ENCODE data around the gene POLA2. TPM values are rescaled to one million over a fixed set of nuclear protein-coding genes. Genes with fewer than 3 reads are reported as not detected.

The POLA2 gene
- total RNA-seq, 1 experiment from 2014 or later, result 39.0 TPM

DNA sequence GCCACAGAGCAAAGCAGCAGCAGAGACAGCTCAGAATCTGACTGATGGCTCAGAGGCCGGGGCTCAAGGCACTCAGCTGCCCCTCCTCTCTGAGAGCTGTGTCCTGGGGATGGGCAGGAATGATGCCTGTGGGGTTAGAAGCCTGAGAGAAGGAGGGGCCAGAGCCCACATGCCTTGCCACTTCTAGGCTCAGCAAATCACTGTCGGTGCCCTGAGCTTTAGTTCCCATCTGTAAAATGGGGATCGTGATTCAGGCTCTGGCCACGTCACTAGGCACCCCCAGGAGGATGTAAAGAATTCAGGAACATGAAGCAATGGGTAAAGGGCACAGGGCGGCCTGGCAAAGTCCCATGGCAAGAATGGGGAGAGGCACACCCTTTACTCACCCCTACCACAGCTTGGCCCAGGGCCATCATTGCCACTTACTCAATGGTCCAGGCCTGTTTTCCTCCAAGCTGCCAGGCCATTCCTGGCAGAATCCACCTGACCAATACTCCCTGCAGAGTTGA lies 49.5 kb downstream of the POLA2 start:
- Histone ChIP-seq H3K4me3 (ENCODE audit: low read depth in 2 of 2, low read length in 2 of 2) (no peak overlapping the region), H3K4me1 (ENCODE audit: control insufficient read depth, insufficient read depth, low read length) (peaks cover 12% of the 10 kb centered on the region), H3K9me3 (ENCODE audit: control insufficient read depth, insufficient read depth, low read depth, low read length) (no peaks in the 10 kb centered on the region), H3K36me3 (ENCODE audit: control insufficient read depth, insufficient read depth, low read length) (no peaks in the 10 kb centered on the region; the same call in 1 of the 2 replicates), H3K27me3 (ENCODE audit: control insufficient read depth, insufficient read depth, low read length) (no peaks in the 10 kb centered on the region), H3K27ac (ENCODE audit: low read length) (no peak overlapping the region)
- ATAC-seq (no peak), DNase-seq (ENCODE audit: low read depth, low spot score) (no peak)
- ChIA-PET CTCF (interaction anchor here (1.0 kb wide), 2 partner anchors 18 to 36 kb away, joined by 3 to 9 read pairs; no protein-coding TSS in a partner anchor), POLR2A (interaction anchor here (0.6 kb wide), 2 partner anchors 36 to 70 kb away, joined by 14 to 16 read pairs; no protein-coding TSS in a partner anchor)
- no TSS peak for BruUV-seq (replicated peaks)
- intact Hi-C loops (cut with micrococcal nuclease; ENCODE audit: unreplicated experiment), result loop anchor here (10.0 kb wide), 1 partner anchor 86 kb away; no protein-coding TSS in a partner anchor
- TF ChIP-seq TCF7L2 (IDR thresholded peaks at IDR 0.05; ENCODE audit: low read depth, low read length), result no peak
- TF ChIP-seq POLR2AphosphoS5 (IDR thresholded peaks at IDR 0.05; ENCODE audit: low read depth, low read length), result no peak
- in situ Hi-C loops (cut with HindIII; ENCODE audit: low pct_unique_long_range_greater_than_20kb, low sequenced_read_pairs), result no loop called here

GRCh38 chr11:65314501-65315203 lies 52.9 kb downstream of the POLA2 start, which contains the start of gene CDC42EP2:
CDC42EP2 (plus strand) TSS chr11:65314866; CDS start chr11:65320899, 6,033 bp downstream.
- in situ Hi-C loops (cut with HindIII; ENCODE audit: low pct_unique_long_range_greater_than_20kb, low sequenced_read_pairs), result no loop called here
- H3K27ac ChIP-seq (ENCODE audit: low read length), result peak within 1 kb of the TSS; percentile 76
- H3K27me3 ChIP-seq (ENCODE audit: control insufficient read depth, insufficient read depth, low read length), result no peaks in the 10 kb centered on the region
- peaks cover 22% of the 10 kb centered on the region for H3K4me1 ChIP-seq (ENCODE audit: control insufficient read depth, insufficient read depth, low read length)
- H3K36me3 ChIP-seq (ENCODE audit: control insufficient read depth, insufficient read depth, low read length), result no peaks in the 10 kb centered on the region; the same call in 1 of the 2 replicates
- H3K4me3 ChIP-seq (ENCODE audit: low read depth in 2 of 2, low read length in 2 of 2), result peak within 1 kb of the TSS; percentile 74 to 75
- DNase-seq (ENCODE audit: low read depth, low spot score) (no peak), ATAC-seq (peak; percentile 88)
- TF ChIP-seq REST (IDR thresholded peaks at IDR 0.05; ENCODE audit: insufficient read depth in 1 of 2, low read depth in 2 of 2, low read length in 1 of 2) (peak; percentile 69 to 82), SIN3A (IDR thresholded peaks at IDR 0.05; ENCODE audit: borderline replicate concordance, insufficient read depth, low read depth, low read length) (no peak), TCF7L2 (IDR thresholded peaks at IDR 0.05; ENCODE audit: low read depth, low read length) (no peak), CTCF (IDR thresholded peaks at IDR 0.05) (no peak), POLR2AphosphoS5 (IDR thresholded peaks at IDR 0.05; ENCODE audit: low read depth, low read length) (peak; percentile 53)
- ChIA-PET POLR2A (interaction anchor here (0.6 to 1.2 kb wide), 2 partner anchors 39 kb away, joined by 12 to 21 read pairs; no protein-coding TSS in a partner anchor), CTCF (interaction anchor here (0.5 to 4.6 kb wide), 10 partner anchors 10 to 192 kb away, joined by 3 to 177 read pairs (median 6); partner anchors contain the start of gene DPF2)
- H3K9me3 ChIP-seq (ENCODE audit: control insufficient read depth, insufficient read depth, low read depth, low read length), result no peaks in the 10 kb centered on the region
- intact Hi-C loops (cut with micrococcal nuclease; ENCODE audit: unreplicated experiment), result loop anchor here (10.0 kb wide), 1 partner anchor 90 kb away; no protein-coding TSS in a partner anchor
- BruUV-seq (replicated peaks), result no TSS peak

All from Panc1 (cell line).